Measurements from ENCODE around the gene HEATR3. TPM values are rescaled to one million over a fixed set of nuclear protein-coding genes. Genes with fewer than 3 reads are reported as not detected.

Gene HEATR3
- total RNA-seq, 1 donor from 2014 or later, result 23.9 TPM

GRCh38 chr16:50152351-50152806 lies 86.6 kb downstream of the HEATR3 start:
- H3K27ac ChIP-seq, result no peak overlapping the region
- no peak overlapping the region for H3K9ac ChIP-seq
- H4K20me1 ChIP-seq (ENCODE audit: low read depth), result peaks cover 36% of the 10 kb centered on the region
- Mint-ChIP-seq H3K27ac (no peak overlapping the region), H3K4me1 (peaks cover 21% of the 10 kb centered on the region), H3K27me3 (ENCODE audit: insufficient read depth, low read depth) (peaks cover 4% of the 10 kb centered on the region), H3K36me3 (no peaks in the 10 kb centered on the region), H3K9me3 (no peaks in the 10 kb centered on the region), H3K4me3 (peak overlapping the region; percentile 88)
- H3K36me3 ChIP-seq, result no peaks in the 10 kb centered on the region
- H2AFZ ChIP-seq (replicated peaks), result peak overlapping the region; percentile 100
- H3K79me2 ChIP-seq (ENCODE audit: low read depth), result peaks cover 39% of the 10 kb centered on the region
- H3F3A ChIP-seq (ENCODE audit: low read depth), result peaks cover 10% of the 10 kb centered on the region
- peaks cover 4% of the 10 kb centered on the region for H3K27me3 ChIP-seq
- H3K4me1 ChIP-seq, result peaks cover 16% of the 10 kb centered on the region
- TF ChIP-seq CTCF (IDR thresholded peaks at IDR 0.05) (no peak), EZH2 (IDR thresholded peaks at IDR 0.05) (no peak), EZH2phosphoT487 (IDR thresholded peaks at IDR 0.05) (no peak)
- no peak for DNase-seq (ENCODE audit: low spot score)
- peak overlapping the region; percentile 91 for H3K4me2 ChIP-seq
- H3K4me3 ChIP-seq, result peak overlapping the region; percentile 99
- no peaks in the 10 kb centered on the region for H3K9me3 ChIP-seq (ENCODE audit: low read depth)

GRCh38 chr16:50152807-50153595 lies 87.2 kb downstream of the HEATR3 start, which contains the start of gene TENT4B:
Gene TENT4B, plus strand, starts transcription at chr16:50153306. Its CDS starts 316 bp downstream, at chr16:50153622.
- Mint-ChIP-seq H3K27ac (no peak within 1 kb of the TSS), H3K4me1 (peaks cover 21% of the 10 kb centered on the region), H3K36me3 (no peaks in the 10 kb centered on the region), H3K27me3 (ENCODE audit: insufficient read depth, low read depth) (peaks cover 4% of the 10 kb centered on the region), H3K4me3 (peak within 1 kb of the TSS; percentile 91), H3K9me3 (no peaks in the 10 kb centered on the region)
- peak within 1 kb of the TSS; percentile 99 for H3K4me3 ChIP-seq
- TF ChIP-seq EZH2 (IDR thresholded peaks at IDR 0.05) (no peak), EZH2phosphoT487 (IDR thresholded peaks at IDR 0.05) (no peak), CTCF (IDR thresholded peaks at IDR 0.05) (no peak)
- DNase-seq (ENCODE audit: low spot score), result peak; percentile 92
- H2AFZ ChIP-seq (replicated peaks), result peak within 1 kb of the TSS; percentile 100
- no peaks in the 10 kb centered on the region for H3K36me3 ChIP-seq
- H3K27ac ChIP-seq, result peak within 1 kb of the TSS; percentile 74
- H3K9ac ChIP-seq, result peak within 1 kb of the TSS; percentile 84
- peaks cover 4% of the 10 kb centered on the region for H3K27me3 ChIP-seq
- H4K20me1 ChIP-seq (ENCODE audit: low read depth), result peaks cover 41% of the 10 kb centered on the region
- H3K79me2 ChIP-seq (ENCODE audit: low read depth), result peaks cover 45% of the 10 kb centered on the region
- H3K4me1 ChIP-seq, result peaks cover 16% of the 10 kb centered on the region
- peaks cover 10% of the 10 kb centered on the region for H3F3A ChIP-seq (ENCODE audit: low read depth)
- no peaks in the 10 kb centered on the region for H3K9me3 ChIP-seq (ENCODE audit: low read depth)
- H3K4me2 ChIP-seq, result peak within 1 kb of the TSS; percentile 100

GRCh38 chr16:50153596-50154419 lies 88.0 kb downstream of the HEATR3 start:
- H3K4me1 ChIP-seq, result peaks cover 16% of the 10 kb centered on the region
- peak overlapping the region; percentile 91 for H3K4me3 Mint-ChIP-seq
- H3K4me2 ChIP-seq, result peak overlapping the region; percentile 100
- H3K9me3 Mint-ChIP-seq, result no peaks in the 10 kb centered on the region
- H3F3A ChIP-seq (ENCODE audit: low read depth), result peaks cover 10% of the 10 kb centered on the region
- peaks cover 6% of the 10 kb centered on the region for H3K36me3 Mint-ChIP-seq
- H3K4me3 ChIP-seq, result peak overlapping the region; percentile 99
- peaks cover 4% of the 10 kb centered on the region for H3K27me3 Mint-ChIP-seq (ENCODE audit: insufficient read depth, low read depth)
- H2AFZ ChIP-seq (replicated peaks), result no peak overlapping the region
- peaks cover 24% of the 10 kb centered on the region for H3K4me1 Mint-ChIP-seq
- H3K27ac ChIP-seq, result no peak overlapping the region
- peaks cover 50% of the 10 kb centered on the region for H4K20me1 ChIP-seq (ENCODE audit: low read depth)
- peak; percentile 46 for DNase-seq (ENCODE audit: low spot score)
- no peaks in the 10 kb centered on the region for H3K36me3 ChIP-seq
- H3K27me3 ChIP-seq, result peaks cover 4% of the 10 kb centered on the region
- H3K9ac ChIP-seq, result peak overlapping the region; percentile 74
- H3K27ac Mint-ChIP-seq, result no peak overlapping the region
- TF ChIP-seq EZH2phosphoT487 (IDR thresholded peaks at IDR 0.05) (no peak), EZH2 (IDR thresholded peaks at IDR 0.05) (no peak), CTCF (IDR thresholded peaks at IDR 0.05) (no peak)
- no peaks in the 10 kb centered on the region for H3K9me3 ChIP-seq (ENCODE audit: low read depth)
- peaks cover 53% of the 10 kb centered on the region for H3K79me2 ChIP-seq (ENCODE audit: low read depth)
